Duodenal mucosa (tissue), 2 donors: ENCODE data around the gene TTBK2.

Experiments
- H3K27ac ChIP-seq: one replicate; pipeline ENCODE4 v1.7.0; 2013; ENCODE audit warnings: low read depth, low read length
- H3K27me3 ChIP-seq, 2 donors: one replicate each; pipeline ENCODE4 v1.7.0; 2013; ENCODE audit warnings: low read length in 2 of 2, control low read depth in 1 of 2; ENCODE audit not compliant: insufficient read depth in 2 of 2, control insufficient read depth in 1 of 2
- H3K36me3 ChIP-seq, 2 donors: one replicate each; pipeline ENCODE4 v1.7.0; 2013; ENCODE audit warnings: low read length in 2 of 2, control low read depth in 1 of 2; ENCODE audit not compliant: insufficient read depth in 2 of 2, control insufficient read depth in 1 of 2
- H3K4me1 ChIP-seq, 2 donors: one replicate each; pipeline ENCODE4 v1.7.0; 2013; ENCODE audit warnings: low read length in 2 of 2, control low read depth in 1 of 2; ENCODE audit not compliant: insufficient read depth in 2 of 2, control insufficient read depth in 1 of 2
- H3K4me3 ChIP-seq, 2 donors: one replicate each; pipeline ENCODE4 v1.7.0; 2013; ENCODE audit warnings: low read length in 2 of 2, low read depth in 1 of 2
- H3K9ac ChIP-seq, 2 donors: one replicate each; pipeline ENCODE4 v1.7.0; 2013; ENCODE audit warnings: low read length in 2 of 2, low read depth in 1 of 2
- H3K9me3 ChIP-seq, 2 donors: one replicate each; pipeline ENCODE4 v1.7.0; 2013; ENCODE audit warnings: low read length in 2 of 2, control low read depth in 1 of 2; ENCODE audit not compliant: control insufficient read depth in 1 of 2

The TTBK2 gene

DNA sequence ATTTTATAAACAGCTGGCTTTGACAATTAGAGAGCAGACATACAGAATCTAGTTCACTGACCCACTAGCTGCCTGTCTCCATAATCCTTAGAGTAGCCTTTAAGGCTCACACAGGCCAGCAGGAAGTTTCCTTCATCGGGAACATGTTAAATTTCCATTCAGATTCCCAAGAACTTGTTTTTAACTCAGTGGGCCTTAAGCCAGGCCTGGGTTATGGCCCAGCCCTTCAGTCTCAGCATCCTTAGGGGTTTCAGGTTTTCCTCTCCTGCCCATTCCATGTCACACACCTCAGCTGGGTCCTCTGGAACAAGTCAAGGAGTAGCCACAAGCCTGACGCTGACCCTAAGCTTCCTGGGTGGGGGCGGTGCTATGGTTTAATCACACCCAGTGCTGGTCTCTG is 198.7 kb downstream of the TTBK2 start:
- H3K4me3 ChIP-seq, result no peak overlapping the region
- H3K36me3 ChIP-seq, result peaks cover 11 to 73% of the 10 kb centered on the region in 2 donors
- H3K4me1 ChIP-seq, result no peaks in the 10 kb centered on the region
- H3K9me3 ChIP-seq, result no peaks in the 10 kb centered on the region
- H3K9ac ChIP-seq, result no peak overlapping the region
- no peak overlapping the region for H3K27ac ChIP-seq
- no peaks in the 10 kb centered on the region for H3K27me3 ChIP-seq

DNA sequence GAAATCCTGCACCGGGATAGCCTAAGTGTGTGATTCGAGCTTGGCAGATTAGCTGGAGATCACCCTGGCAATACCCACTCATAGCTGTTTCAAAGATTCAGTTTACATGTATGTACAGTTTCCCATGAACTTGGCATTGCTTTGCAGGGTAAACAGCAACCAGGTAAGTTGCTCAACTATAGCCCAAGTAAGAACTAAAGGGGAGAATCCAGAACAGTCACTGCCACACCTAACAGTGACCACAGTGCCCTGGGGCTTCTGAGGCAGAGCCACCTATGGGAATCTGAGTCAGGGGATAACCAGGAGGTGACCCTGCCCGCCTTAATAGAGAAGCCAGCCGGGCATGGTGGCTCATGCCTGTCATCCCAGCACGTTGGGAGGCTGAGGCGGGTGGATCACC is 199.6 kb downstream of the TTBK2 start:
- Histone ChIP-seq H3K4me1 (no peaks in the 10 kb centered on the region), H3K36me3 (peaks cover 9 to 64% of the 10 kb centered on the region in 2 donors), H3K9me3 (no peaks in the 10 kb centered on the region), H3K27ac (no peak overlapping the region), H3K4me3 (no peak overlapping the region), H3K27me3 (no peaks in the 10 kb centered on the region), H3K9ac (no peak overlapping the region)

DNA sequence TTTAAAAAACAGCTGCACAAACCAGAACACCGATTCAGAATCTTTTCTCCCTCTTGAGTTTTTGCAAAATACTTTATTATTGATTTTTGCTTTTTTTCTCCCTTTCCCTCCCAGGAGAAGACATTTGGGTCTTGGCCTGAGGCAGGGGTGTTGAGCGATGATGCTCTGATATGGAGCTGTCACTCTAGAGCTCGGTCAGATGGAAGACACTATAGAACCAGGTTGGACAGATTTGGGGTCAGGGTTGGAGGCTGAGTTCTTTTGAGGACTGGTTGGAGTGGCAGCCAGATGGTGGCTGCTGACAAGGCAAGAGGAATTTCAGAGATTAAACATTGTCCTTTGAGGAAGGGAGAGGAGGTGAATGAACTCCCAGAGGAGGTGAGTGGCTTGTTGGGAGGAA is 200.5 kb downstream of the TTBK2 start:
- H3K27ac ChIP-seq, result no peak overlapping the region
- H3K4me3 ChIP-seq, result no peak overlapping the region
- H3K9ac ChIP-seq, result no peak overlapping the region
- H3K36me3 ChIP-seq, result peaks cover 4 to 56% of the 10 kb centered on the region in 2 donors
- no peaks in the 10 kb centered on the region for H3K9me3 ChIP-seq
- H3K27me3 ChIP-seq, result no peaks in the 10 kb centered on the region
- no peaks in the 10 kb centered on the region for H3K4me1 ChIP-seq

DNA sequence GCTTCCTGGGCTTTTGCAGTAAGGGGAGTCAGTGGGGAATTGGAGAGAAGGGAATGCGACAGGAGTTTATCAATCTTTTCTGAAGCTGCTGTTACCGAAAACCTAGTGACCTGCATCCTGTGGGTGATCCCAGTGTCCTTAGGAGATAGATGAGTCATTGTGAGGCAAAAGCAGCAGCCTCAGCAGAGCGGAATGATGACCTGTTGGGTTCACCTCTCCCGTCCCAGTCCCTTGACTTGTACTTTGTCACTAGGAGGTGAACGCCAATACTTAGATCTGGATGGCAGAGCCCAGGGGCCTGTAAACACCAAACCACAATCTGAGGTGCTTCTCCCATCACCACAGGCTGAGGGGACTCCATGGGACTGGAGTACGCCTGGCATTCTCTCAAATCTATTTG is 201.5 kb downstream of the TTBK2 start:
- Histone ChIP-seq H3K27me3 (no peaks in the 10 kb centered on the region), H3K27ac (no peak overlapping the region), H3K9me3 (no peaks in the 10 kb centered on the region), H3K4me1 (no peaks in the 10 kb centered on the region), H3K9ac (no peak overlapping the region), H3K36me3 (peaks cover 3 to 46% of the 10 kb centered on the region in 2 donors), H3K4me3 (no peak overlapping the region)

DNA sequence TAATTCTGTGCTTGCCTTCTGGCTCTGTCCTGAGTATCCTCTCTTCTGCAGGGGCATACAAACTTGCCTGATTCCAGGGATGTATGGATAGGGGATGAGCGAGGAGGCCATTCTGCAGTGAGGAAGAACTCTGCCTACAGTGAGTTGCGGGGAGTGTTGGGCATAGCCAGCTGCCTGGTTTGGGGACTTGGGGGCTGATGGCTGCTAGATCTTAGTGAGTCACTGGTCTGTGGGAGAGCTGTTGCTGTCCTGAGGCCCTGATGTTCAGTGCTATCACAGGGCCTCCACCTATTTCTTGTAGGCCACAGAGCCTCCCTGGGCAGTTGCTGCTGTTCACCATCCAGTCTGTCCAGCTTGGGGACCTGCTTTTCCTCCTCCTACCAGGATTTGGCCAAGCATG is 204.0 kb downstream of the TTBK2 start:
- H3K27me3 ChIP-seq, result no peaks in the 10 kb centered on the region

DNA sequence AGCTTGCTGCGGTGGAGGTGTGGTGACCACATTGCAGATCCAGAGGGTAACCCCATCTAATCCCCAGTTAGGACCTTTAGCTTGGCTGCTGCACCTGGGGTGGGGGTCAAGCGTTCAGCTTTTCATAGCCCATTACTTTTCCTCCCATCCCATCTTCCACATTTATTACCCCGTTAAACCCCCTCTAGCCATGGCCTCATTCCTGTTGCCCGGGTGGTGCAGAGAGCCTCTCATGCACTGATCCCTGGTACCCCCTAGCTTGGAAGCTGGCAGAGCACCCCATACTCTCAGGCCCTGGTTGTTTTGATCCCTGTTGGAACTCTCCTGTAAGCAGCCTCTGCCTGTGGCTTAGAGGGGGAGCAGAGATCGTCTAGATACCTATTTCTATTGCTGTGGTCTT is 204.5 kb downstream of the TTBK2 start:
- no peaks in the 10 kb centered on the region for H3K4me1 ChIP-seq
- no peak overlapping the region for H3K4me3 ChIP-seq
- H3K27me3 ChIP-seq, result no peaks in the 10 kb centered on the region
- H3K9ac ChIP-seq, result no peak overlapping the region
- H3K27ac ChIP-seq, result no peak overlapping the region
- H3K9me3 ChIP-seq, result no peaks in the 10 kb centered on the region
- peaks cover 0 to 20% of the 10 kb centered on the region in 2 donors for H3K36me3 ChIP-seq

More for the DNA sequence above, 204.0 kb downstream of the TTBK2 start:
- Histone ChIP-seq H3K4me1 (no peaks in the 10 kb centered on the region), H3K27ac (no peak overlapping the region), H3K36me3 (peaks cover 0 to 23% of the 10 kb centered on the region in 2 donors), H3K9me3 (no peaks in the 10 kb centered on the region), H3K9ac (no peak overlapping the region), H3K4me3 (no peak overlapping the region)

DNA sequence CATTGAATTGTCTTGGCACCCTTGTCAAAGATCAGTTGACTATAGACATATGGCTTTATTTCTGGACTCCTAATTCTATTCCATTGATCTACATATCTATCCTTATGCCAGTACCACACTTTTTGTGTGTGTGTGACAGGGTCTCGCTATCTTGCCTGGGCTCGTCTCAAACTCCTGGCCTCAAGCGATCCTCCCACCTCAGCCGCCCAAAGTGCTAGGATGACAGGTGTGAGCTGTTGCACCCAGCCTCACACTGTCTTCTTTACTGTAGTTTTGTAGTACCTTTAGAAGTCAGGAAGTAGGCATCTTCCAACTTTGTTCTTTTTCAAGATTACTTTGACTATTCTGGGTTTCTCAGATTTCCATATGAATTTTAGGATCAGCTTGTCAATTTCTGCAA is 208.0 kb downstream of the TTBK2 start:
- Histone ChIP-seq H3K9ac (no peak overlapping the region), H3K27ac (no peak overlapping the region), H3K4me3 (no peak overlapping the region), H3K27me3 (no peaks in the 10 kb centered on the region), H3K4me1 (no peaks in the 10 kb centered on the region), H3K36me3 (no peaks in the 10 kb centered on the region), H3K9me3 (no peaks in the 10 kb centered on the region)

DNA sequence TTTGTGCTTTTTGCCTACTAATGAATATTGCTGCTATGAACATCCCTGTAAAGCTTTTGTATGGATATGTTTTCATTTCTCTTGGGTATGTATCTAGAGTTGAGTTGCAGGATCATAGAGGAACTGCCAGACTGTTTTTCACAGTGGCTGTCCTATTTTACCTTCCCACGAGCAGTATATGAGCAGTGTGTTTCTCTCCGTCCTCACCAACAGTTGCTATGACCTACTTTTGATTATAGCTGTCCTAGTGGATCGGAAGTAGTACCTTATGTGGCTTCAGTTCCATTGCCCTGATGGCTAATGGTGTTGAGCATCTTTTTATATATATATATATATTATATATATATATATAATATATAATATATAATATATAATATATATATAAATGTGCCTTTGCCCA is 208.8 kb downstream of the TTBK2 start:
- Histone ChIP-seq H3K9me3 (no peaks in the 10 kb centered on the region), H3K4me3 (no peak overlapping the region), H3K9ac (no peak overlapping the region), H3K27ac (no peak overlapping the region), H3K36me3 (no peaks in the 10 kb centered on the region), H3K4me1 (no peaks in the 10 kb centered on the region), H3K27me3 (no peaks in the 10 kb centered on the region)

DNA sequence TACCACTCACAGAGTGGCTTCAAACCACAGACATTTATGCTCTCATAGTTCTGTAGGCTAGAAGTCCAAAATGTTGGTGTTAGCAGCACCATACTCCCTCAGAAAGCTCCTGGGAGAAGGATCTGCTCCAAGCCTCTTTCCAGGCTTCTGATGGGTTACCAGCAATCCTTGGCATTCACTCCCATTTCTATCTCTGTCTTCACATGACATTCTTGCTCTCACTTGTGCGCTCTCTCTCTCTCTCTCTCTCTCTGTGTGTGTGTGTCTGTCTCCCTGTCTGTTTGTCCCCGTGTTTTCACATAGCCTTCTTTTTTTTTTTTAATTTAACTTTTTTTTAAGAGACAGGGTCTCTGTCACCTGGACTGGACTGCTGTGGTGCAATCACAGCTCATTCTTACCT is 209.9 kb downstream of the TTBK2 start:
- Histone ChIP-seq H3K27me3 (no peaks in the 10 kb centered on the region), H3K9ac (no peak overlapping the region), H3K9me3 (no peaks in the 10 kb centered on the region), H3K36me3 (no peaks in the 10 kb centered on the region), H3K4me1 (no peaks in the 10 kb centered on the region), H3K4me3 (no peak overlapping the region), H3K27ac (no peak overlapping the region)

DNA sequence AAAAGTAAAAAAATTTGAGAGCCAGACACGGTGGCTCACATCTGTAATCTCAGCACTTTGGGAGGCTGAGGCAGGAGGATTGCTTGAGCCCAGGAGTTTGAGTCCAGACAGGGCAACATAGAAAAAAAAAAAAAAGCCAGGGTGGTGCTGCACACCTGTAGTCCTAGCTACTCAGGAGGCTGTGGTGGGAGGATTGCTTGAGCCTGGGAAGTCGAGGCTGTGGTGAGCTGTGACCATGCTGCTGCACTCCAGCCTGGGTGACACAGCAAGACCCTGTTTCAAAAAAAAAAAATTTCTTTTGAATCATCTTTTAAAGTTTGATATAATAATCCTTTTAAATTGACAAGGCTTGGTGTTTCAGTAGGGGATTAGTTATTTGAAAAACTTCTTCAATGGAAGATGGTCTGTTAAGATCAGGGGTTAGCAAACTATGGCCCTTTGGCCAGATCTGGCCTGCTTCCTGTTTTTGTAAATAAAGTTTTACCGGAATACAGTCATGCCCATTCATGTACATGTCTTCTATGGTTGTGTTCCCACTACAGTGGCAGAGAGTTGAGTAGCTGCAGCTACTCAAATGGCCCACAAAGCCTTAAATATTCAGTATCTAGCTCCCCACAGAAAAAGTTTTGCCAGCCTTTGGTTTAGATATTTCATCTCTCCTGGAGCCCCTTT is 212.6 kb downstream of the TTBK2 start:
- no peak overlapping the region for H3K9ac ChIP-seq
- H3K4me3 ChIP-seq, result no peak overlapping the region
- no peaks in the 10 kb centered on the region for H3K27me3 ChIP-seq
- H3K4me1 ChIP-seq, result no peaks in the 10 kb centered on the region
- no peaks in the 10 kb centered on the region for H3K36me3 ChIP-seq
- no peak overlapping the region for H3K27ac ChIP-seq
- H3K9me3 ChIP-seq, result no peaks in the 10 kb centered on the region

DNA sequence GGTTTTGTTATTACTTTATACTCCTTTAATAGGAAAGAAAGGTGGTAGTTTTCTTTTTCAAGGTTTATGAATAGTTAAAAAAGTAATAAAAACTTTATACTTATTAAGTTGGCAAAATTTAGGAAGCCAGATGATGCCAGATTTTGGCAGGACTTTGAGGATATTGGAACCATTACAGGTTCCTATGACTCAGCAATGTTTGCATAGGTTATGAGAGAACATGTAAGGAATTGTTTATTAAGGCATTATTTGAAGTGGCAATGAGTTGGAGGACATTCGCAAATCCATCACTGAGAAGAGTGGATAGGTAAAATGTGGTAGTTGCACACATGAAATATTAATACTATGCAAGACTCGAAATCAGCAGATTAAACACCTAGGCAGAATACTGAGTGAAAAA is 213.5 kb downstream of the TTBK2 start:
- H3K36me3 ChIP-seq, result no peaks in the 10 kb centered on the region
- no peak overlapping the region for H3K27ac ChIP-seq

More for the DNA sequence above, 213.5 kb downstream of the TTBK2 start:
- Histone ChIP-seq H3K4me3 (no peak overlapping the region), H3K9ac (no peak overlapping the region), H3K27me3 (no peaks in the 10 kb centered on the region), H3K4me1 (no peaks in the 10 kb centered on the region), H3K9me3 (no peaks in the 10 kb centered on the region)
